Thoracic aorta (tissue), 2 donors: Measurements from ENCODE around the gene OTC. TPM values are rescaled to one million over a fixed set of nuclear protein-coding genes. Genes with fewer than 3 reads are reported as not detected.

ENCODE experiments used
- ATAC-seq: fragments of 150-250 bp; one replicate; pipeline ENCODE4 v1.8.0; 2017; ENCODE audit warnings: low read depth; ENCODE audit not compliant: insufficient number of reproducible peaks, low FRiP score
- DNase-seq: peaks from one replicate; pipeline ENCODE4 v3.0.0-alpha.2; 2020; ENCODE audit warnings: low spot score
- H3K27ac ChIP-seq, 2 donors: fragments of 200-600 bp; sonication (generic); 1 replicate in 1 of 2; 2 replicates in 1 of 2; pipeline ENCODE4 v1.5.1; 2016; ENCODE audit warnings: mild to moderate bottlenecking in 2 of 2, moderate library complexity in 2 of 2
- H3K27me3 ChIP-seq: fragments of 200-600 bp; sonication (generic); replicated peaks from 2 replicates; pipeline ENCODE4 v1.6.0; 2016; ENCODE audit warnings: mild to moderate bottlenecking; ENCODE audit not compliant: insufficient read depth
- H3K36me3 ChIP-seq: fragments of 200-600 bp; sonication (generic); one replicate; pipeline ENCODE4 v1.5.1; 2016
- H3K4me1 ChIP-seq, 2 donors: fragments of 200-600 bp; sonication (generic); 1 replicate in 1 of 2; 2 replicates in 1 of 2; pipeline versions ENCODE4 v1.5.1 to v1.6.0; 2016; ENCODE audit warnings: low read depth in 2 of 2, mild to moderate bottlenecking in 1 of 2; ENCODE audit not compliant: control insufficient read depth in 1 of 2
- H3K4me3 ChIP-seq: fragments of 200-600 bp; sonication (generic); 2 replicates; pipeline ENCODE4 v1.5.1; 2016; ENCODE audit warnings: mild to moderate bottlenecking
- H3K9me3 ChIP-seq: fragments of 200-600 bp; sonication (generic); 2 replicates; pipeline ENCODE4 v1.5.1; 2016
- CTCF ChIP-seq: fragments of 200-600 bp; sonication (generic); IDR thresholded peaks from one replicate; pipeline ENCODE4 v1.5.1; 2019; ENCODE audit warnings: antibody characterized with exemption
- total RNA-seq, 2 donors: library from RNA; depleted of rRNA; stranded (reverse); fragments of >200 nt; gene quantifications; one replicate each; pipeline versions ENCODE4 v1.1.0 to v1.2.3, GENCODE V29; 2016

OTC gene
- total RNA-seq, 2 donors from 2014 or later = 1.6 TPM; not detected in 1

GRCh38 chrX:38407126-38407525, 54.7 kb downstream of the OTC start:
- no peak overlapping the region for H3K4me3 ChIP-seq
- no peak for TF ChIP-seq CTCF
- no peaks in the 10 kb centered on the region for H3K27me3 ChIP-seq
- no peak overlapping the region for H3K27ac ChIP-seq
- no peaks in the 10 kb centered on the region for H3K4me1 ChIP-seq
- no peaks in the 10 kb centered on the region for H3K9me3 ChIP-seq
- ATAC-seq (no peak), DNase-seq (no peak)
- no peaks in the 10 kb centered on the region for H3K36me3 ChIP-seq

- DNase-seq = no peak
- Histone ChIP-seq H3K4me1 (no peaks in the 10 kb centered on the region), H3K9me3 (no peaks in the 10 kb centered on the region), H3K36me3 (no peaks in the 10 kb centered on the region), H3K27me3 (no peaks in the 10 kb centered on the region), H3K4me3 (no peak overlapping the region), H3K27ac (no peak overlapping the region)
- no peak for TF ChIP-seq CTCF
- no peak for ATAC-seq
Observed at GRCh38 chrX:38409289-38409688, 56.9 kb downstream of the OTC start.

- H3K9me3 ChIP-seq = no peaks in the 10 kb centered on the region
- no peaks in the 10 kb centered on the region for H3K27me3 ChIP-seq
- TF ChIP-seq CTCF = no peak
- H3K4me1 ChIP-seq = no peaks in the 10 kb centered on the region
- H3K4me3 ChIP-seq = no peak overlapping the region
- no peak overlapping the region for H3K27ac ChIP-seq
- no peaks in the 10 kb centered on the region for H3K36me3 ChIP-seq
- DNase-seq (no peak), ATAC-seq (no peak)
Observed at GRCh38 chrX:38426785-38427184, 74.4 kb downstream of the OTC start.

- H3K4me3 ChIP-seq = no peak overlapping the region
- H3K27me3 ChIP-seq = no peaks in the 10 kb centered on the region
- DNase-seq (no peak), ATAC-seq (no peak)
- no peaks in the 10 kb centered on the region for H3K9me3 ChIP-seq
- TF ChIP-seq CTCF = no peak
- no peak overlapping the region for H3K27ac ChIP-seq
- no peaks in the 10 kb centered on the region for H3K36me3 ChIP-seq
- H3K4me1 ChIP-seq = no peaks in the 10 kb centered on the region
Observed at GRCh38 chrX:38431525-38431924, 79.1 kb downstream of the OTC start.

GRCh38 chrX:38435130-38435529, 82.7 kb downstream of the OTC start:
- H3K4me1 ChIP-seq = no peaks in the 10 kb centered on the region
- no peaks in the 10 kb centered on the region for H3K9me3 ChIP-seq
- ATAC-seq (no peak), DNase-seq (no peak)
- no peaks in the 10 kb centered on the region for H3K27me3 ChIP-seq
- no peaks in the 10 kb centered on the region for H3K36me3 ChIP-seq
- H3K27ac ChIP-seq = no peak overlapping the region
- no peak overlapping the region for H3K4me3 ChIP-seq
- TF ChIP-seq CTCF = no peak
